Central memory CD4-positive, alpha-beta T cell (primary cell): ENCODE results near the gene PPP6R3.

ENCODE experiments used
- DNase-seq: peaks from one replicate; pipeline ENCODE4 v3.0.0; 2022

Gene PPP6R3

DNA sequence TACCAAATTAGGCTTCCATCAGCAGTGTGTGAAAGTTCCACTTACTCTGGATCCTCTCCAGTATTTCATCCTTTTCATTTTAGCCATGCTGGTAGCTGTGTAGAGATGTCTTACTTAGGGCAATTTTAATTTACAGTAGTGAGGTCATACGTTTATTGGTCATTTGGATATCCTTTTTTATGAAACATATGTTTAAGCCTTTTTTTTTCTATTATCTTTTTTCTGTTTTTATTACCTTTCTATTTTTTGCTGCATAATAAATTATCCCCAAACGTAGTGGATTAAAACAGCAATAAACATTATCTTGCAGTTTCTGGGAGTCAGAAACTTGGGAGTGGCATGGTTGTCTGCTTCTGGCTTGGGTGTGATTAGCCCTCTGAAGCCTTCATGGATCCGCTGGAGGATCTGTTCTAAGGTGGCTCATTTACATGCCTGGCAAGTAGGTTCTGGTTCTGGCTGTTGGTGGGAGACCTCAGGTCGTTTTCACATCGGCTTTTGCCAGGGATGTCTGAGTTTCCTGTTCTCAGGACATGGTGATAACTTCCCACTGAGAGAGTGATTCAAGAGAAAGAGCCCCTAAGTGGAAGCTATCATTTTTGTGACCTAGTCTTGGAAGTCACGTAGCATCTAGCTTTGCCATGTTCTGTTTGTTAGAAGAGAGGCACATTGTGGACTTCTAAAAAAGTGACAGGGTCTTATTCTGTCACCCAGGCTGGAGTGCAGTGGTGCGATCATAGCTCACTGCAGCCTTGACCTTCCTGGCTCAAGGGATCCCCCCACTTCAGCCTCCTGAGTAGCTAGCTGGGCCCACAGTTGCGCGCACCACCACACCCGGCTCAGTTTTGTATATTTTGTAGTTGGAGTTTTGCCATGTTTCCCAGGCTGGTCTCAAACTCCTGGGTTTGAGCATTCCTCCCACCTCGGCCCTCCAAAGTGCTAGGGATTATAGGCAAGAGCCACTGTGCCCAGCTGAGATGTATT is 38.6 kb downstream of the PPP6R3 start:
- DNase-seq: no peak

DNA sequence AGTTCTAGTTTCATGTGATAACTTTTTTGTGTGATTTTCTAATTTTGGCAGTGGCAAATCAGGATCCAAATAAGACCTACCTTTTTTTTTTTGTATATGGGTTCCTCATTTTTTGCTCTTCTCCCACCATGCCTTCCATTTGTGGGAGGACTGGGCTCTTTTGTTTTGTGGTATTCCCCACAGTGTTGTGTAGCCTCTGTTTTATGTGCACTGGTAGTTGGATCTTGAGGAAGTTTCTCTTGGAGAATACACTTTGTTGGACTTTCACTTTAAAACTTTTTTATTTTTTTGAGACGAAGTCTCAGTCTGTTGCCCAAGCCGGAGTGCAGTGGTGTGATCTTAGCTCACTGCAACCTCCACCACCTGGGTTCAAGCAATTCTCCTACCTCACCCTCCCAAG is 39.7 kb downstream of the PPP6R3 start:
- no peak for DNase-seq

GRCh38 chr11:68501813-68502212 is 41.3 kb downstream of the PPP6R3 start:
- no peak for DNase-seq

DNA sequence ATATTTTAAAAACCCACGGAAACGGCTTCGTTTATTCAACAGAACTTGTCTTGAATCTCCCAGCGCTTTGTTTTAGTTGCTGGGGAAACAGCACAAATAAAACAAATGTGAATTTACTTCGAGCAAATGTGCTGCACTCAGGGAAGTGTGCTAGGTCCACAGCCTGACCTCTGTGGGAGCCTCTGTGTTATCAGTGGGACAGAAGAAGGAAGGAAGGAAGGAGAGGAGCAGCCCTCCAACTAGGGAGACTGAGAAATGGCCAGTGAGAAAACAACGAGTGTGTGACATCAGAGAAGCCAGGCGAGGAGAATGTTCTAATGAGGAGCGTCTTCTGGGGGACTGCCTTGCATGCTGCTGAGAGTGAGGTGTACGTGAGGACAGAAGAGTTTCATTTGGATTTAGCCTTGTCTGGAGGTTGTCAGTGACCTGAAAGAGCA is 42.7 kb downstream of the PPP6R3 start:
- DNase-seq: no peak

- no peak for DNase-seq
Observed at GRCh38 chr11:68503792-68504191, 43.2 kb downstream of the PPP6R3 start.

- no peak for DNase-seq
Observed at GRCh38 chr11:68504432-68505066, 44.0 kb downstream of the PPP6R3 start.

DNA sequence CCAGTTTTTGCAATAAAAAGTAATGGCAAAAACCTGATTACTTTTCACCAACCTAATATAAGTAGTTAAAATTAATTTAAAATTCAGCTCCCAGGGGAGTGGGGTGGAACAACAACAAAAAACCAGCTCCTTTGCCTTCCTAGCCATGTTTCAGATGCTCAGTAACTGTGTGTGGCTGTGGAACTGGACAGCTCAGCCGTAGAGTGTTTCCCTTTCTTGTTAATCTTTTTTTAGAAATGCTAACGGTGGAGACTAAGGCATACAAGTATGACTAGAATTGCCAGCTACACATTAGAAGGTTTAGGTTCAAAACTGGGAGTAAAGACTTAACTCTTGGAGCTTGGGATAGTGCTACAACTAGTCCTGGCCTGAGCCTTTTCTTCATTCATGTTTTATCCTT is 45.0 kb downstream of the PPP6R3 start:
- DNase-seq: no peak

- DNase-seq: no peak
Observed at GRCh38 chr11:68506908-68507307, 46.4 kb downstream of the PPP6R3 start.

DNA sequence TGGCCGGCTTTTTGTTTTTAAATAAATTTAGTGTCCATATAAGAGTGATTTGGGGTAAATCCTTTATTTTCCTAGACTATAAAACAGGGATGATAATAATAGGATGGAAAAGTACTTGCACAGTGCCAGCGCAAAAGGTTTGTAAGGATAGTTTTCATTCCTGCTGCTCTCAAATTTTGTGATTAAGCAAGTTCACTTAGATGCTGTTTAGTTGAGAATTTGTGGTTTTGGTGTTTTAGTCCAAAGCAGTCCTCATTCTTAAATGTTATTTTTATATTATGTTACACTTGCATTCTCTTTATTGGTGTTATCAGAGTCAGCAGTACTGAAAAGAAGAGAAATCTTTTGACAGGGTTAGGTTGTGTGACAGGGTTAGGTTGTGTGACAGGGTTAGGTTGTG is 47.9 kb downstream of the PPP6R3 start:
- no peak for DNase-seq

- no peak for DNase-seq
Observed at GRCh38 chr11:68509066-68509465, 48.5 kb downstream of the PPP6R3 start.

GRCh38 chr11:68513930-68514487 is 53.5 kb downstream of the PPP6R3 start:
- no peak for DNase-seq

DNA sequence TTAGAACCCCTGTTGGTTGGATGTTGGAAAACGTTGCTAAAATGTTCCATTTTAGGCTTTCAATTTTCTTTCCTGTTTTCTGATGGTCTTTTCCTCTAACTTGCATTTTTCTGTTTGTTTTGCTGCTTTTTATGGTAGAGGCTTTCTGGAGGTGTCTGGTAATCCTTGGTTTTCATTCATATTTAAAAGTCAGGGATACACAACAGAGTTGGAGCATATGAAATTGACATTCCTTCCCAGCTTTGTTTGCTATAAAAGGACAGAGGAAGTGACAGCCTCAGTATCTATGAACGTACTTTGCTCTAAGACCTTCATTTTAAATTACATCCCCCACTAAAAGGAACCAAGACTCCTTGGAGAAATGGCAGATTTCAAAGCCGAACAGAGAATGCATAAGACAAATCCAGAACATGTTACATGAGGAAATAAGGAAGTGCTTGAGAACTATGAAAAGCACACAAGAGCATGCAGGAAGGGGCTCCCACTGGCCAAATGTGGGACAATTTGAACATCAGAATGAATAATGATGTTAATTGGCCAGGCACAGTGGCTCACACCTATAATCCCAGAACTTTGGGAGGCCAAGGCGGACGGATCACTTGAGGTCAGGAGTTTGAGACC is 56.7 kb downstream of the PPP6R3 start:
- no peak for DNase-seq

GRCh38 chr11:68518191-68518590 is 57.6 kb downstream of the PPP6R3 start:
- no peak for DNase-seq

DNA sequence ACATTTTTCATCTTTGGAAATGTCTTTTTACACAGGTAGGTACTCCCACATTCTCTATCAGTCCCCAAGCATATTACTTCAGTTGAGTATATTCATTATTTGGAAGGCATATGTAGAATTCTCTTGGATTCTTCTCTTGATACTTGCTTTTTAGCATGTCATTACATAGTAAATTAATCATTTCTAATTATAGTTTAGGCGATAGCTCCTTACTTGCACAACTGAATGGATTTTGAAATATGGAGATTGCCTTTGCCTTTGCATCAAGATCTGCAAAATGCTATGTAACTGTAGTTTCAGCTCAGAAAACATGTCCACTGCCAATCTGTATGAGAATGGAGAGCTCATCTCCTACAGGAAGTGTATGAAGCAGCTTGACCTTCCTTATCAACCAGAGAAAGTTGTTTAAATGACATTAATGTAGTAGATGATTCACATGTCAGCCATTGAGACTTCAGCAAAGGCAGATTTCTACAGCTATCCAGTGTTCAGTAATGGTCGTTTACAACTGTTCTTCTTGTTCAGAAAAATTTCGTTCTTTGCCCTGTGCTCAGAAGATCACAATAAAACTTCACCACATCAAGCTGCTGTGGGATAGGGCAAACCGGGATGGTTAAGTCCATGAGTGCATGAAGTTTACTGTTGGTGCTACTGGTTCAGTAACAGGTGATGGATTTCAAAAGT is 61.6 kb downstream of the PPP6R3 start:
- no peak for DNase-seq

DNA sequence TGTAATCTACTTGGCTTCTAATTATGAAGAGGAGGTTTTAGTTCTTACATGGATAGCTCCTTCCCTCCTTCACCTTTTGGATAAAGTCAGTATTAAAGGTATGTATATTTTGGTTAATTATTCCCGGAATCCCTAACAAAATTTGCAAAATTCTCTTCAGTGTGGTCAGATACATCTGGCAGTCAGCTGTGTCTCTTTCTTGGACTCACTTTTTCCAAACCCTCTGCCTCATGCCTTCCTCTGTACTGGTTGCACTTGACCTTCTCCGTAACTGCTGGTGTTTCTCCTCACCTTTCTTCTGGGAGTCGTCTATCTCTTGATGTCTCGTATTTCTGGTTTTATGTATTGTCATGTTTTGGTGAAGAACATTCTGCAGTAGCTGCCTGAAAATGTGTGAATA is 62.5 kb downstream of the PPP6R3 start:
- DNase-seq: no peak

- no peak for DNase-seq
Observed at GRCh38 chr11:68523743-68524142, 63.2 kb downstream of the PPP6R3 start.

DNA sequence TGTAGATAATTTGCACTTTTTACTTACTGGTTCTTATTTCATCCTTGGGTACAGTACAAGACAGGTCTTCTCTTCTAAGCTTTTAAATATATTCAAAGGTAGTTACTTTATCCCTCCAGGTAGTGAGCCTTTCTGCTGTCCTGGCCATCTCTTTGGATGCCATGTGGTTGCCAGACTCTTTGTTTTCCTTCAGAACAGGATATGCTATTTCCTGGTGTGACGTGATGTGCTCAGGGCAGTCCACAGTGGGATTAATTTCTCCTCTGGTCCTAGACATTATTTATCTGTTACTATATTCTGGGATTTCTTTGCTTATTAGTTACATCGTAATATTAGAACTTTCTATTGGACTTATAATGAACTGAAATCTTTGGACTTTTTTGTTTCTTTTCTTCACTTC is 63.7 kb downstream of the PPP6R3 start:
- no peak for DNase-seq

DNA sequence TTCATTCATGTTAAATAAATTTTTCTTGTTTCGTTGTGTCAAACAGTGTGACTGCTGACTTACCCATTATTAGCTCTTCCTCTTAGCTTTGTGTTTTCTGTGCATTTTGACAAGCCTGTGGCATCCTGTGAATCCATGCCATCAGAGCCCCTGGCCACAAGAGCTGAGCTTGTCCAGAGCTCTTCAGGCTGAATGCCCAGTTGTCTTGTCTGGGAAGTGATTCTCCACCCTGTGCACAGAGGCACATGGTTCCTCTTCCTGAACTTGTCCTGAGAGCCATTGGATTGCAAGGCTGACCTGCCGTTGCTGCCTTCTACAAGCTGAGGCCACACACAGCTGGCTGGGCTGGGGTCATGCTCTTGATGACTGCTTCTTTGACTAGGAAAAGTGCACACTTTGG is 64.1 kb downstream of the PPP6R3 start:
- DNase-seq: no peak

- no peak for DNase-seq
Observed at GRCh38 chr11:68525336-68525735, 64.8 kb downstream of the PPP6R3 start.

- DNase-seq: no peak
Observed at GRCh38 chr11:68525930-68526329, 65.4 kb downstream of the PPP6R3 start.

GRCh38 chr11:68527585-68527984 is 67.0 kb downstream of the PPP6R3 start:
- DNase-seq: no peak

GRCh38 chr11:68528630-68529029 is 68.1 kb downstream of the PPP6R3 start:
- DNase-seq: peak; percentile 3
